ENCODE data around the gene RAB44. TPM values are rescaled to one million over a fixed set of nuclear protein-coding genes. Genes with fewer than 3 reads are reported as not detected.

RAB44 gene
- total and polyA plus RNA-seq, 2 donors (not counting 1 experiment from before 2014, with no cell fraction given), result 0.15 to 0.16 TPM

GRCh38 chr6:36674942-36675341 is 22.7 kb upstream of the RAB44 start:
- H3K4me1 ChIP-seq (ENCODE audit: control insufficient read depth in 2 of 2, insufficient read depth in 2 of 2, low read length in 2 of 2), result peaks cover 5 to 16% of the 10 kb centered on the region in 2 donors
- no peak overlapping the region for H3K4me2 ChIP-seq (replicated peaks; ENCODE audit: low read depth, low read length, poor library complexity, severe bottlenecking)
- CTCF ChIA-PET, result interaction anchor here (1.1 kb wide), 1 partner anchor 83 kb away, joined by 4 read pairs; no protein-coding TSS in a partner anchor
- H3K27me3 ChIP-seq (replicated peaks in 1 of 4; ENCODE audit: control extremely low read depth in 1 of 4, control insufficient read depth in 3 of 4, insufficient read depth in 4 of 4, low read length in 3 of 4), result no peaks in the 10 kb centered on the region
- H3K4me1 Mint-ChIP-seq, result peaks cover 13% of the 10 kb centered on the region
- ATAC-seq (ENCODE audit: low read depth) (no peak), DNase-seq (no peak)
- no peak overlapping the region for H3K27ac Mint-ChIP-seq
- no peaks in the 10 kb centered on the region for H3K79me2 ChIP-seq (ENCODE audit: control insufficient read depth, insufficient read depth, low read length)
- H3K9ac ChIP-seq (ENCODE audit: low read length), result no peak overlapping the region
- no peaks in the 10 kb centered on the region for H3K36me3 ChIP-seq (replicated peaks in 1 of 2; ENCODE audit: control extremely low read depth in 1 of 2, control insufficient read depth in 1 of 2, extremely low read depth in 1 of 2, insufficient read depth in 2 of 2, low read length in 1 of 2)
- H3K9me3 Mint-ChIP-seq (ENCODE audit: insufficient read depth), result no peaks in the 10 kb centered on the region
- H3K9me3 ChIP-seq (ENCODE audit: control extremely low read depth in 1 of 3, control insufficient read depth in 2 of 3, insufficient read depth in 1 of 3, low read length in 2 of 3), result peaks cover 0 to 3% (median 3%) of the 10 kb centered on the region in 3 donors
- intact Hi-C loops (cut with micrococcal nuclease), result loop anchor here (5.0 kb wide), 1 partner anchor 233 kb away; the partner anchor contains the start of genes KCTD20 and PXT1
- H3K27me3 Mint-ChIP-seq, result no peaks in the 10 kb centered on the region
- H3K4me3 Mint-ChIP-seq, result no peak overlapping the region
- no peak overlapping the region for H2AFZ ChIP-seq (ENCODE audit: insufficient read depth, low read depth, low read length, poor library complexity, severe bottlenecking)
- 97% methylated on average over 5 of the region's 7 CpGs for WGBS (ENCODE audit: insufficient coverage)
- POLR2A ChIA-PET, result interaction anchor here (0.6 kb wide), 1 partner anchor 34 kb away, joined by 5 read pairs; no protein-coding TSS in a partner anchor
- H3K4me3 ChIP-seq (ENCODE audit: control extremely low read depth in 1 of 5, extremely low read depth in 1 of 5, insufficient read depth in 1 of 5, low read depth in 2 of 5, low read length in 4 of 5), result no peak overlapping the region
- H3K27ac ChIP-seq (ENCODE audit: low read length in 2 of 2), result no peak overlapping the region
- H4K20me1 ChIP-seq (ENCODE audit: control insufficient read depth, insufficient read depth, low read length, poor library complexity, severe bottlenecking), result peaks cover 14% of the 10 kb centered on the region
- no peak for TF ChIP-seq EZH2 (IDR thresholded peaks at IDR 0.05; ENCODE audit: borderline replicate concordance, insufficient read depth, low read depth, low read length, poor library complexity, severe bottlenecking)
- TF ChIP-seq CTCF (IDR thresholded peaks at IDR 0.05), result no peak

GRCh38 chr6:36676141-36677058 is 21.2 kb upstream of the RAB44 start:
- TF ChIP-seq CTCF (IDR thresholded peaks at IDR 0.05), result no peak
- no peak for TF ChIP-seq EZH2 (IDR thresholded peaks at IDR 0.05; ENCODE audit: borderline replicate concordance, insufficient read depth, low read depth, low read length, poor library complexity, severe bottlenecking)
- peaks cover 13 to 26% of the 10 kb centered on the region in 2 donors for H3K4me1 ChIP-seq (ENCODE audit: control insufficient read depth in 2 of 2, insufficient read depth in 2 of 2, low read length in 2 of 2)
- POLR2A ChIA-PET, result no interaction called here
- DNase-seq (no peak), ATAC-seq (ENCODE audit: low read depth) (no peak)
- no peaks in the 10 kb centered on the region for H3K9me3 ChIP-seq (ENCODE audit: control extremely low read depth in 1 of 3, control insufficient read depth in 2 of 3, insufficient read depth in 1 of 3, low read length in 2 of 3)
- H3K4me2 ChIP-seq (replicated peaks; ENCODE audit: low read depth, low read length, poor library complexity, severe bottlenecking), result no peak overlapping the region
- WGBS (ENCODE audit: insufficient coverage), result 65% methylated on average over 3 of the region's 4 CpGs
- no peak overlapping the region for H3K27ac ChIP-seq (ENCODE audit: low read length in 2 of 2)
- H3K79me2 ChIP-seq (ENCODE audit: control insufficient read depth, insufficient read depth, low read length), result peaks cover 4% of the 10 kb centered on the region
- H3K27ac Mint-ChIP-seq, result peak overlapping the region; percentile 88
- H3K27me3 Mint-ChIP-seq, result no peaks in the 10 kb centered on the region
- H4K20me1 ChIP-seq (ENCODE audit: control insufficient read depth, insufficient read depth, low read length, poor library complexity, severe bottlenecking), result peaks cover 16% of the 10 kb centered on the region
- no peaks in the 10 kb centered on the region for H3K36me3 ChIP-seq (replicated peaks in 1 of 2; ENCODE audit: control extremely low read depth in 1 of 2, control insufficient read depth in 1 of 2, extremely low read depth in 1 of 2, insufficient read depth in 2 of 2, low read length in 1 of 2)
- H3K27me3 ChIP-seq (replicated peaks in 1 of 4; ENCODE audit: control extremely low read depth in 1 of 4, control insufficient read depth in 3 of 4, insufficient read depth in 4 of 4, low read length in 3 of 4), result no peaks in the 10 kb centered on the region
- CTCF ChIA-PET, result interaction anchor here (0.5 to 2.0 kb wide), 5 partner anchors 50 to 83 kb away, joined by 3 to 6 read pairs (median 3); no protein-coding TSS in a partner anchor
- no peak overlapping the region for H3K4me3 ChIP-seq (ENCODE audit: control extremely low read depth in 1 of 5, extremely low read depth in 1 of 5, insufficient read depth in 1 of 5, low read depth in 2 of 5, low read length in 4 of 5)
- no peak overlapping the region for H3K4me3 Mint-ChIP-seq
- no peak overlapping the region for H2AFZ ChIP-seq (ENCODE audit: insufficient read depth, low read depth, low read length, poor library complexity, severe bottlenecking)
- intact Hi-C loops (cut with micrococcal nuclease), result loop anchor here (5.0 kb wide), 1 partner anchor 234 kb away; the partner anchor contains the start of genes KCTD20 and PXT1
- H3K9ac ChIP-seq (ENCODE audit: low read length), result no peak overlapping the region
- no peaks in the 10 kb centered on the region for H3K9me3 Mint-ChIP-seq (ENCODE audit: insufficient read depth)
- peaks cover 23% of the 10 kb centered on the region for H3K4me1 Mint-ChIP-seq
